DOHH2 (cell line): ENCODE measurements around the gene CHRNB2.

Source experiments
- EZH2phosphoT487 ChIP-seq: fragments of 200-600 bp; sonication (generic); IDR thresholded peaks from 2 replicates; pipeline ENCODE4 v1.6.1; 2017; ENCODE audit warnings: borderline replicate concordance, mild to moderate bottlenecking, antibody characterized with exemption, low read length, moderate library complexity, mixed read lengths
- TF ChIP-seq, protein P1 (sequence below): fragments of 200-600 bp; sonication (generic); IDR thresholded peaks from one replicate; pipeline ENCODE4 v1.5.1; 2014; ENCODE audit warnings: antibody characterized with exemption, mild to moderate bottlenecking, low read depth, low read length; ENCODE audit not compliant: poor library complexity, severe bottlenecking

DNA sequence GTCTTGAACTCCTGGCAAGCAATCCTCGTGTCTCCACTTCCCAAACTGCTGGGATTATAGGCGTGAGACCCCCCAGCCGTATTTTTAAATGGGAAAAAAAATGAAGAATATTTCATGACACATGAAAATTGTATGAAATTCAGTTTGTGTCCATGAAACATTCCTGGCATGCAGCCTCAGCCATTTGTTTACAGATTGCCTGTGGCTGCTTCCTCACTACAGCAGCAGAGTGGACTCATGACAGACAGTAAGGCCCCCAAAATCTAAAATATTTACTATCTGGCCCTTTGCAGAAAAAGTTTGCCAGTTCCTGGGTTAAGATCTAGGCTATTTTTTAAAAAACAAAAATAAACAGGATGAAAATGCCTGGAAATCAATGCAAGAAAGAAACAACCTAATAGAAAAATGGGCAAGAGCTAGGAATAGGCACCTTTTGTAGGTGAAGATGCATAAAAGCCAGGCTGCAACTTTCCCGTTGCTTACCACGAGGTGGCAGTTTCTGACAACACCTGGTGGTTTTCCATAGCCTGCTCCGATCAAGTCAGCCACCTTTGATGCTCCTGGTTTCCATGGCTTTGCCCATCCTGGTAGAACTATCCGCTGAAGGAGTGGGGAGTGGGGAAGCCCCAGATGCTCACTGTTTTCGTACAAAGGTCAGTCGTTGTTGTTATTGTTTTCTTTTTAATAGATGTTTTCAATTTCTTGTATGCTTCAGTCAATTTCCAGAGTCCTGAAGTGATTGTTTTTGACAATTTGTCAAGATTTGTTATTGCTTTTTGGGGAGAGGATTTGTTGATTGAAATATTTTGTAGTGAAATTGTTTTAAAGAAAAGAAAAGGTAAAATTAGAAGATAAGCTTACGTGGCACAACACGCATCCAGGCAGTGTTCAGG is 33.4 kb upstream of the CHRNB2 start:
- no peak for TF ChIP-seq EZH2phosphoT487
- TF ChIP-seq, protein P1, sequence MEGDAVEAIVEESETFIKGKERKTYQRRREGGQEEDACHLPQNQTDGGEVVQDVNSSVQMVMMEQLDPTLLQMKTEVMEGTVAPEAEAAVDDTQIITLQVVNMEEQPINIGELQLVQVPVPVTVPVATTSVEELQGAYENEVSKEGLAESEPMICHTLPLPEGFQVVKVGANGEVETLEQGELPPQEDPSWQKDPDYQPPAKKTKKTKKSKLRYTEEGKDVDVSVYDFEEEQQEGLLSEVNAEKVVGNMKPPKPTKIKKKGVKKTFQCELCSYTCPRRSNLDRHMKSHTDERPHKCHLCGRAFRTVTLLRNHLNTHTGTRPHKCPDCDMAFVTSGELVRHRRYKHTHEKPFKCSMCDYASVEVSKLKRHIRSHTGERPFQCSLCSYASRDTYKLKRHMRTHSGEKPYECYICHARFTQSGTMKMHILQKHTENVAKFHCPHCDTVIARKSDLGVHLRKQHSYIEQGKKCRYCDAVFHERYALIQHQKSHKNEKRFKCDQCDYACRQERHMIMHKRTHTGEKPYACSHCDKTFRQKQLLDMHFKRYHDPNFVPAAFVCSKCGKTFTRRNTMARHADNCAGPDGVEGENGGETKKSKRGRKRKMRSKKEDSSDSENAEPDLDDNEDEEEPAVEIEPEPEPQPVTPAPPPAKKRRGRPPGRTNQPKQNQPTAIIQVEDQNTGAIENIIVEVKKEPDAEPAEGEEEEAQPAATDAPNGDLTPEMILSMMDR = peak; percentile 53
